ENCODE measurements around the gene F13A1.

Gene F13A1

DNA sequence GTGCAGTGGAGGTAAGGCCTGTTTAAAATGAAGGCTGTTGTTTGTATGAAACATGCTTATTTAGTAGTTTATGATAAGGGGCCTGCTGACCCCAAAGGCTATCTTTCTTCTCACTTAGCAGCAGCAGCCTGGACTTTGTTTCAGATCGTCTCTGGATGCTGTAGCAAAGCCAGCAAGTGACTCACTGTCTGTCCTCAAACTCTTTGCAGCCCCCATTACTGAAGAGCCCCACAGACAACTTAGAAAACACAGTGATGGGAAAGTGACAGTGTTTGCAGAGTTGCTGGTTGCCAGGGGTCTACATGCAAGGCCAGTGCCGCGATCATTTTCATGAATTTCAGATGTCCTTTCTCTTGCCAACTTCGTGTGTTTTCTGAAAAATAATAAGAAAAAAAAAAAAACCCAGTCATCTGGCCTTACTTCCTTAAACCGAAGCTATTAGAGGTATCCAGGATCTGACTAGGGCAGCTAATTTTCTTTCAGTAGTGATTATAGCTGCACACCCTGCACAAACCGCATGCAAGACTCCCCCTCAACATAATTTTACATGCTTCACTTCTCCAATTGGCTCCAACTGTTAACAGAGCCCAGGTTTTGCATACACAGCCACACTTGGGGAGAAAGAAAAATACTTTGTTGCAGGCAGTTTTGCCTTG is 11.6 kb upstream of the F13A1 start:
- no peaks in the 10 kb centered on the region for H3K27me3 ChIP-seq (ENCODE audit: insufficient read depth, low read length)
- H3K79me2 ChIP-seq (ENCODE audit: insufficient read depth, low read length) = no peaks in the 10 kb centered on the region
- H3F3A ChIP-seq (ENCODE audit: insufficient read depth, low read length) = 0 out of 2 replicates have a peak, but pooled peaks cover 4% of the 10 kb centered on the region
- no peak overlapping the region for H2AFZ ChIP-seq (ENCODE audit: low read length)
- H4K20me1 ChIP-seq (ENCODE audit: insufficient read depth, low read length) = no peaks in the 10 kb centered on the region
- H3K36me3 ChIP-seq (ENCODE audit: insufficient read depth, low read length) = 0 out of 2 replicates have a peak, but pooled peaks cover 5% of the 10 kb centered on the region
- no peaks in the 10 kb centered on the region for H3K9me2 ChIP-seq (ENCODE audit: low read depth, low read length)
- H3K9me3 ChIP-seq (ENCODE audit: low read length) = peaks cover 3% of the 10 kb centered on the region; the same call in 1 of the 2 replicates
- peak overlapping the region; percentile 28 for H3K4me3 ChIP-seq (ENCODE audit: low read depth, low read length, poor library complexity, severe bottlenecking)
- H3K4me2 ChIP-seq (ENCODE audit: low read length) = peak overlapping the region; percentile 55
- H3K27ac ChIP-seq (ENCODE audit: low read depth, low read length, poor library complexity, severe bottlenecking) = peak overlapping the region; percentile 98
- H3K4me1 ChIP-seq (ENCODE audit: insufficient read depth, low read length, severe bottlenecking) = peaks cover 49% of the 10 kb centered on the region
- TF ChIP-seq EZH2 (IDR thresholded peaks at IDR 0.05; ENCODE audit: borderline replicate concordance, low read length) = no peak
- TF ChIP-seq, protein P1, sequence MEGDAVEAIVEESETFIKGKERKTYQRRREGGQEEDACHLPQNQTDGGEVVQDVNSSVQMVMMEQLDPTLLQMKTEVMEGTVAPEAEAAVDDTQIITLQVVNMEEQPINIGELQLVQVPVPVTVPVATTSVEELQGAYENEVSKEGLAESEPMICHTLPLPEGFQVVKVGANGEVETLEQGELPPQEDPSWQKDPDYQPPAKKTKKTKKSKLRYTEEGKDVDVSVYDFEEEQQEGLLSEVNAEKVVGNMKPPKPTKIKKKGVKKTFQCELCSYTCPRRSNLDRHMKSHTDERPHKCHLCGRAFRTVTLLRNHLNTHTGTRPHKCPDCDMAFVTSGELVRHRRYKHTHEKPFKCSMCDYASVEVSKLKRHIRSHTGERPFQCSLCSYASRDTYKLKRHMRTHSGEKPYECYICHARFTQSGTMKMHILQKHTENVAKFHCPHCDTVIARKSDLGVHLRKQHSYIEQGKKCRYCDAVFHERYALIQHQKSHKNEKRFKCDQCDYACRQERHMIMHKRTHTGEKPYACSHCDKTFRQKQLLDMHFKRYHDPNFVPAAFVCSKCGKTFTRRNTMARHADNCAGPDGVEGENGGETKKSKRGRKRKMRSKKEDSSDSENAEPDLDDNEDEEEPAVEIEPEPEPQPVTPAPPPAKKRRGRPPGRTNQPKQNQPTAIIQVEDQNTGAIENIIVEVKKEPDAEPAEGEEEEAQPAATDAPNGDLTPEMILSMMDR (IDR thresholded peaks at IDR 0.05; ENCODE audit: low read length) = no peak
- H3K9ac ChIP-seq (ENCODE audit: low read length) = peak overlapping the region; percentile 68

DNA sequence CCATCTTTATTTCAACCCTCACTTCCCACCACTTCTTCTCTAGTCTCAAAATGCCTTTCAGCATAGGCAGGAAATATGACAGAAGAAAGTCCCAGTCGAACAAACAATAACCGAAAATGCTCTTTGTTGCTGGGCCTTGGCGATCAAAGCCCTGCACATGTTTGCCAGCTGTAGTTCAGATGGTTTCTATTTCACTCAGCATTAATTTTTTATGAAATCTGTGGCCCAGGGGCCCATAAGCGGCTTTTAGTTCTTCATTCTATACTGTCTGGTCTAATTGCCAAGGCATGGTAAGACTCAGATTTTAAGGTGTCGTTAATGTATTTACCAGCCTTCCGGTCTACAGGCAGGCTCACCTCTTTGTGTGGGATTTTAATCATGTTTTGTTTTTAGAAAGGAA is 10.9 kb upstream of the F13A1 start:
- TF ChIP-seq EZH2 (IDR thresholded peaks at IDR 0.05; ENCODE audit: borderline replicate concordance, low read length) = no peak
- TF ChIP-seq, protein P1 (IDR thresholded peaks at IDR 0.05; ENCODE audit: low read length) = no peak
- H3K4me1 ChIP-seq (ENCODE audit: insufficient read depth, low read length, severe bottlenecking) = peaks cover 49% of the 10 kb centered on the region
- no peaks in the 10 kb centered on the region for H3K79me2 ChIP-seq (ENCODE audit: insufficient read depth, low read length)
- 0 out of 2 replicates have a peak, but pooled peaks cover 5% of the 10 kb centered on the region for H3K36me3 ChIP-seq (ENCODE audit: insufficient read depth, low read length)
- no peaks in the 10 kb centered on the region for H4K20me1 ChIP-seq (ENCODE audit: insufficient read depth, low read length)
- H3F3A ChIP-seq (ENCODE audit: insufficient read depth, low read length) = 0 out of 2 replicates have a peak, but pooled peaks cover 4% of the 10 kb centered on the region
- H3K9me3 ChIP-seq (ENCODE audit: low read length) = peaks cover 3% of the 10 kb centered on the region; the same call in 1 of the 2 replicates
- H3K27ac ChIP-seq (ENCODE audit: low read depth, low read length, poor library complexity, severe bottlenecking) = peak overlapping the region; percentile 98
- peak overlapping the region; percentile 28 for H3K4me3 ChIP-seq (ENCODE audit: low read depth, low read length, poor library complexity, severe bottlenecking)
- H3K9me2 ChIP-seq (ENCODE audit: low read depth, low read length) = no peaks in the 10 kb centered on the region
- H3K27me3 ChIP-seq (ENCODE audit: insufficient read depth, low read length) = no peaks in the 10 kb centered on the region
- H3K4me2 ChIP-seq (ENCODE audit: low read length) = peak overlapping the region; percentile 55
- peak overlapping the region; percentile 68 for H3K9ac ChIP-seq (ENCODE audit: low read length)
- H2AFZ ChIP-seq (ENCODE audit: low read length) = no peak overlapping the region

DNA sequence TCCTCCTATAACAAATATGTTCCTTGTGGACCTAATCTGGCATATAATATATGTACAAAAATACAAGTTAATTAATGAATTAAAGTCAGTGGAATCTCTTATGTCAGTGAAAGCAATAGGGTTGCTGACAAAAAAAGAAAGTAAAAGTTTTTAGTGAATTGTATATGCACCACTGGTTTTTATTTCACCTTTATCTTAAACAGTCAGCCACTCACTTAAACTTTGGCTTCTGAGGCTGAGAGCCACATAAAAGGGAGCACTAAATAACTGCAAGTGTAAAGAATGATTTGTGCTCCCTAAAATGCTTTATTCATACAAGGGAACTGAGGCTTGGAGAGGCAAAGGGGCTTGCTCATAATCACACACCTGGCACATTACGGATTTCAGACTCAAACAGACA is 9.9 kb upstream of the F13A1 start:
- Histone ChIP-seq H3K9ac (ENCODE audit: low read length) (peak overlapping the region; percentile 68), H3K4me1 (ENCODE audit: insufficient read depth, low read length, severe bottlenecking) (peaks cover 49% of the 10 kb centered on the region), H3K27me3 (ENCODE audit: insufficient read depth, low read length) (no peaks in the 10 kb centered on the region), H3K4me2 (ENCODE audit: low read length) (peak overlapping the region; percentile 55), H3F3A (ENCODE audit: insufficient read depth, low read length) (0 out of 2 replicates have a peak, but pooled peaks cover 4% of the 10 kb centered on the region), H2AFZ (ENCODE audit: low read length) (no peak overlapping the region), H3K9me2 (ENCODE audit: low read depth, low read length) (no peaks in the 10 kb centered on the region), H3K79me2 (ENCODE audit: insufficient read depth, low read length) (no peaks in the 10 kb centered on the region), H3K36me3 (ENCODE audit: insufficient read depth, low read length) (0 out of 2 replicates have a peak, but pooled peaks cover 5% of the 10 kb centered on the region), H3K9me3 (ENCODE audit: low read length) (peaks cover 3% of the 10 kb centered on the region; the same call in 1 of the 2 replicates), H3K27ac (ENCODE audit: low read depth, low read length, poor library complexity, severe bottlenecking) (peak overlapping the region; percentile 98), H4K20me1 (ENCODE audit: insufficient read depth, low read length) (no peaks in the 10 kb centered on the region), H3K4me3 (ENCODE audit: low read depth, low read length, poor library complexity, severe bottlenecking) (peak overlapping the region; percentile 11)
- TF ChIP-seq EZH2 (IDR thresholded peaks at IDR 0.05; ENCODE audit: borderline replicate concordance, low read length) = no peak
- TF ChIP-seq, protein P1 (IDR thresholded peaks at IDR 0.05; ENCODE audit: low read length) = no peak

Data from OCI-LY1 (cell line).